HCT116 (cell line): Measurements from ENCODE around the gene ASCL3.

Source experiments
- CTCF ChIP-seq, 3 experiments: fragments of 200-600 bp in 1 of 3; sonication (generic) in 1 of 3; IDR thresholded peaks in 2 of 3; conservative IDR thresholded peaks in 1 of 3; 2 replicates each; pipeline ENCODE4 v1.5.1; 2012 to 2017; ENCODE audit warnings: low read depth in 2 of 3, low read length in 2 of 3, antibody characterized with exemption in 1 of 3, borderline replicate concordance in 1 of 3, control low read depth in 1 of 3, mild to moderate bottlenecking in 1 of 3, mixed read lengths in 1 of 3, mixed run types in 1 of 3, moderate library complexity in 1 of 3; ENCODE audit not compliant: insufficient read depth in 1 of 3
- EZH2 ChIP-seq: fragments of 200-600 bp; sonication (generic); IDR thresholded peaks from 2 replicates; pipeline ENCODE4 v1.6.1; 2017; ENCODE audit warnings: antibody characterized with exemption, mixed run types
- EZH2phosphoT487 ChIP-seq: fragments of 200-600 bp; IDR thresholded peaks from 2 replicates; pipeline ENCODE4 v1.6.1; 2018; ENCODE audit warnings: antibody characterized with exemption, borderline replicate concordance
- POLR2A ChIP-seq: IDR thresholded peaks from 2 replicates; pipeline ENCODE4 v1.7.0; 2011; ENCODE audit warnings: borderline replicate concordance; ENCODE audit not compliant: insufficient read depth, insufficient read length; ENCODE audit errors: extremely low read depth
- POLR2AphosphoS5 ChIP-seq: IDR thresholded peaks from 2 replicates; pipeline ENCODE4 v1.6.1; 2011; ENCODE audit warnings: mild to moderate bottlenecking, low read depth, low read length, moderate library complexity
- SRF ChIP-seq: IDR thresholded peaks from 2 replicates; pipeline ENCODE4 v1.6.1; 2012; ENCODE audit warnings: low read depth
- YY1 ChIP-seq: IDR thresholded peaks from 2 replicates; pipeline ENCODE4 v1.6.1; 2011; ENCODE audit warnings: low read length, low read depth, moderate library complexity, mild to moderate bottlenecking; ENCODE audit not compliant: insufficient replicate concordance; ENCODE audit errors: extremely low read depth
- ZBTB33 ChIP-seq: IDR thresholded peaks from 2 replicates; pipeline ENCODE4 v1.6.1; 2011; ENCODE audit warnings: mild to moderate bottlenecking, low read length, moderate library complexity; ENCODE audit not compliant: insufficient replicate concordance; ENCODE audit errors: extremely low read depth
- ZNF274 ChIP-seq: fragments of 200-500 bp; sonication (Bioruptor generic); IDR thresholded peaks from 2 replicates; pipeline ENCODE4 v1.6.1; 2014; ENCODE audit warnings: mild to moderate bottlenecking, low read depth, low read length, inconsistent platforms
- TF ChIP-seq, protein P1 (sequence below): IDR thresholded peaks from 2 replicates; pipeline ENCODE4 v1.6.1; 2012; ENCODE audit warnings: low read depth

DNA sequence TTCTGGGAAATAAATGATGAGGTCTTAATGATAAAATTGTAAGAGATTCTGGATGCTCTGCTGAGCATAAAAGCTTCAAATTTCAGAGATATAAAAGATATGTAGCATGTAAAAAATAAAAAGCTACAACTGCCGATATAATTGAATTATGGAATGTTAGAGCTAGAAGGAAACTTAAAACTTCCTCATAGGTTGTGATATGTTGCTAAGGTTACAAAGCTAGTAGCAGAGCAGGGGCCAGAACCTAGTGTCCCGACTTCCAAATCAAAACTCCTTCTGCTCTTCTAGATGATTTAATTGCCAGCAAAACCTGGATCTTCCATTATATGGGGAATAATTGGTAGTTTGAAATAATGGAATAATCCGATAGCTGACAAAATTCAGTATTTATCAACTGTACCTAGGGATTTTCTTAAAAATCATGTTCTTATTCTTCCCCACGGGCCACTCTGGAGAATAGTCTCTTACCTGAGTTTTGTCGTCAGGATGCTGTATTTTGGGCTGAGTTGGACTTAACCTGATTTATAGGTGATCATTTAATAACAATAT is at the start of gene ASCL3:
- TF ChIP-seq CTCF (IDR thresholded peaks at IDR 0.05 in 2 of 3, conservative IDR thresholded peaks at IDR 0.05 in 1 of 3; ENCODE audit: borderline replicate concordance in 1 of 3, insufficient read depth in 1 of 3, low read depth in 2 of 3, low read length in 2 of 3) (no peak), EZH2 (no peak), EZH2phosphoT487 (no peak), ZBTB33 (no peak), YY1 (no peak), ZNF274 (no peak), POLR2A (no peak), POLR2AphosphoS5 (no peak), SRF (no peak)
- TF ChIP-seq, protein P1, sequence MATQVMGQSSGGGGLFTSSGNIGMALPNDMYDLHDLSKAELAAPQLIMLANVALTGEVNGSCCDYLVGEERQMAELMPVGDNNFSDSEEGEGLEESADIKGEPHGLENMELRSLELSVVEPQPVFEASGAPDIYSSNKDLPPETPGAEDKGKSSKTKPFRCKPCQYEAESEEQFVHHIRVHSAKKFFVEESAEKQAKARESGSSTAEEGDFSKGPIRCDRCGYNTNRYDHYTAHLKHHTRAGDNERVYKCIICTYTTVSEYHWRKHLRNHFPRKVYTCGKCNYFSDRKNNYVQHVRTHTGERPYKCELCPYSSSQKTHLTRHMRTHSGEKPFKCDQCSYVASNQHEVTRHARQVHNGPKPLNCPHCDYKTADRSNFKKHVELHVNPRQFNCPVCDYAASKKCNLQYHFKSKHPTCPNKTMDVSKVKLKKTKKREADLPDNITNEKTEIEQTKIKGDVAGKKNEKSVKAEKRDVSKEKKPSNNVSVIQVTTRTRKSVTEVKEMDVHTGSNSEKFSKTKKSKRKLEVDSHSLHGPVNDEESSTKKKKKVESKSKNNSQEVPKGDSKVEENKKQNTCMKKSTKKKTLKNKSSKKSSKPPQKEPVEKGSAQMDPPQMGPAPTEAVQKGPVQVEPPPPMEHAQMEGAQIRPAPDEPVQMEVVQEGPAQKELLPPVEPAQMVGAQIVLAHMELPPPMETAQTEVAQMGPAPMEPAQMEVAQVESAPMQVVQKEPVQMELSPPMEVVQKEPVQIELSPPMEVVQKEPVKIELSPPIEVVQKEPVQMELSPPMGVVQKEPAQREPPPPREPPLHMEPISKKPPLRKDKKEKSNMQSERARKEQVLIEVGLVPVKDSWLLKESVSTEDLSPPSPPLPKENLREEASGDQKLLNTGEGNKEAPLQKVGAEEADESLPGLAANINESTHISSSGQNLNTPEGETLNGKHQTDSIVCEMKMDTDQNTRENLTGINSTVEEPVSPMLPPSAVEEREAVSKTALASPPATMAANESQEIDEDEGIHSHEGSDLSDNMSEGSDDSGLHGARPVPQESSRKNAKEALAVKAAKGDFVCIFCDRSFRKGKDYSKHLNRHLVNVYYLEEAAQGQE = no peak
